ENCODE data around the gene UBE2J2.

Gene UBE2J2

DNA sequence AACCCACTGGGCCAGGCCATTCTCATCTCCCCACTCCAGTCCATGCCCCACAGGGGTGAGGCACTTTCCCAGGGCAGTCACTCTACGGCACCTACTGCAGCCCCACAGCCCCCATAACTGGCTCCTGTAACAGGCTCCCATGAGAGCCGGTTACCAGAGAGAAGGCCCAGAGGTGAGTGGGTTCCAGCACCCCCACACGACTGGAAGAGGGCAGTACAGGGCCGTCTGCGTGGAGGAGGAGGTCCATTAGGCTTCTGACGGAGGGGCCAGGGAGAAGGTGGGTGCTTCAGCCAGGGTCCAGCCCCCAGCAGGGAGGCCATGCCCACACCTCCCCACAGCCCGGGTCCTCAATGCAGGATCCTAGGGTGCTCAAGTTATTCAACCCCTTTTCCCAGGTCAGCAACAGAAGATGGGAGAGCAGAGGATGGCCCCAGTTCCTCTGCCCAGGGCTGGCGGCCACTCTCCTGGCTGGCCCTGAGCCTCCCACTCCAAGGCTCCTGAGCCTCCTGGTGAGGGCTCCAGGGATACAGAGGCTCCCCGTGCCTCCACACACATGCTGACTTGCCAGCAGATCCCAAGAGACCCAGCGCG, 32.5 kb upstream of the UBE2J2 start:
- TF ChIP-seq CTCF (conservative IDR thresholded peaks at IDR 0.05; ENCODE audit: control insufficient read depth, insufficient read depth, low read depth, low read length), result peak; percentile 12
- DNase-seq (ENCODE audit: low read depth), result no peak
- H3K4me3 ChIP-seq (ENCODE audit: control insufficient read depth, low read depth, low read length), result peak overlapping the region; percentile 62

- peak overlapping the region; percentile 62 for H3K4me3 ChIP-seq (ENCODE audit: control insufficient read depth, low read depth, low read length)
- peak; percentile 79 for DNase-seq (ENCODE audit: low read depth)
- peak; percentile 2 for TF ChIP-seq CTCF (conservative IDR thresholded peaks at IDR 0.05; ENCODE audit: control insufficient read depth, insufficient read depth, low read depth, low read length)
Observed at GRCh38 chr1:1305300-1306069, 31.8 kb upstream of the UBE2J2 start.

DNA sequence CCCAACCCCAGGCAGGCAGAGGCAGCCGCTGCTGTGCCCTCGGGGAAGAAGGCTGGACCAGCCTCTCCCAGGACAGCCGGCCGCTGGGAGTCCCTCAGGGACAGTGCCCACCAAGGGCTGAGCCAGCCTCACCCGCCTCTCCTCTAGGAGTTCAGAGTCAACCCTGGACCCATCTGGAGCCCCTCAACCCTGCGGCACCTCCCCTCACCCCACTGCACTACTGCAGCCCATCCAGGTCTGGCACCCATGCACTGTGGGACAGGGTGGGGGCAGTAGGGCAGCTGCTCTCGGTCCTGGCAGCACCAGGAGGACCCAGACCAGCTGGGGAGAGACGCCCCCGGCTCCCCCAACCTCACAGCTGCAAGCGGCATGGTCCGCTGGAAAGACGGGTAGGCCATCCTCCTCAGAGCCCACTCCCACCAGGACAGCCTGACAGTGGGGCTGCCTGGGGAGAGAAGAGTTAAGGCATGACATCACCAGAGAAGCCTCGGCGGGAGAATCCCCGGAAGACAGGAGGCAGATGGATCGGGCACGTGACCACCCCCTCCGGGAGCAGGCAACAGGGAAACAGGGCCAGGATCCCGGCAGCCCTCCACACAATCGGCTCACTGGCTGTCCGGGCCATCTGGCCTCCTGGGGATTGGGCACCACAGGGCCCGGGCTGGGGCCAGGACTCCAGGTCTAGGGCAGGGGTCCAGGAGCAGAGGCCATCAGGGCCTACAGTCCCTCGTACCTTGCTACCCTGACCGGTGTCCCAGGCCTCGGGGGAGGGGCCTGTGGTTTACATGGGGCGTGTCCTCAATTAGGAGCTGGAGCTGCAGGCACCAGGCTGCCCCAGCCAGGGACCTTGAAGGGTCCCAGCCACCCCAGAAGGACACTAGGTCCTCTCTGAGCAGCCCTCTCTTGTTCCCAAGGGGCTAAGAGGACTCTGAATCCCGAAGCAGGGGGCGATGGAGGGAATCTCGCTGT, 31.0 kb upstream of the UBE2J2 start:
- peak; percentile 77 for DNase-seq (ENCODE audit: low read depth)
- H3K4me3 ChIP-seq (ENCODE audit: control insufficient read depth, low read depth, low read length), result peak overlapping the region; percentile 62
- no peak for TF ChIP-seq CTCF (conservative IDR thresholded peaks at IDR 0.05; ENCODE audit: control insufficient read depth, insufficient read depth, low read depth, low read length)

DNA sequence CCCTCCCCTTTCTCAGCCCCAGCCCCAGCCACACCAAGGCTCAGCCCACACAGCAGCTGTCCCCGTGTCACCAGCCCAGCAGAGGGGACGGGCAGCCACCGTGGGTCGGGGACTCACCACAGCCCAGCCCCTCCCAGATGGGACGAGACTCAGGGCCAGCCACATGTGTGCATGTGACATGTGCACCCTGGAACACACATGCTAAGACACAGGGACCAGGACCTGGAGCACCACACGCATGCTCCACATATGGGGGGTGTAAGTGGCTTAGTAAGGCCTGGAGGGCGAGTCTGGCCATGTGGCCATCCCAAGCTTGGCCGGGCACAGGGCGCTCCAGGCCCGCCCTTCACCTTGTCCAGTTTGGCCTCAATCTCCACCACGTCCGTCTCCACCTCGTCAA, 30.1 kb upstream of the UBE2J2 start:
- no peak overlapping the region for H3K4me3 ChIP-seq (ENCODE audit: control insufficient read depth, low read depth, low read length)
- DNase-seq (ENCODE audit: low read depth), result no peak
- no peak for TF ChIP-seq CTCF (conservative IDR thresholded peaks at IDR 0.05; ENCODE audit: control insufficient read depth, insufficient read depth, low read depth, low read length)

DNA sequence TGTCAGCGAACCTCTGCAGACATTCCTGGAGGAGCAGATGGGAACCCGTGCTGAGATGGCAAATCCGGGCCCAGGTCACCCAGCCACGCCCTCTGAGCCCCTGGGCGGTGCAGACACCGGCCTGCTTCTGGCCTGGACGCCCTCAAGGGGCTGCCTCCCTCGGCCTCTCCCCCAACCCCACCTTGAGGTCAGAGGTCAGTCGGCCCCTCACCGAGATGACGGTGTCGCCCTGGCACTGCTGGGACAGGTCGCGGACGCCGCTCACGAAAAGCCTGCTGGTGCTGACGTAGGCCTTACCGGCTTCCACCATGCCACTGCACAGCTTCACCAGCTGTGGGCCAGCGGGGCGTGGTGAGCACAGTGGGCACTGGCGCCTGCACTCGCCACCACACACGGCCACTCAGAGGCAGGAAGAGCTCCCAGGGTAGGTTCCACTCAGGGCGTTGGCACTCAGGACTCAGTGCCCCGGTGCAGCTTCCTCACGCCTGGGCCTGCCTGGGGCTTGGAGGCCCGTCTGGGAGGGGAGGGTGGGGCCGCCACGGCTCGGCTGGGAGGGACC, 29.4 kb upstream of the UBE2J2 start:
- TF ChIP-seq CTCF (conservative IDR thresholded peaks at IDR 0.05; ENCODE audit: control insufficient read depth, insufficient read depth, low read depth, low read length), result no peak
- DNase-seq (ENCODE audit: low read depth), result no peak
- H3K4me3 ChIP-seq (ENCODE audit: control insufficient read depth, low read depth, low read length), result no peak overlapping the region

- TF ChIP-seq CTCF (conservative IDR thresholded peaks at IDR 0.05; ENCODE audit: control insufficient read depth, insufficient read depth, low read depth, low read length), result peak; percentile 37
- no peak overlapping the region for H3K4me3 ChIP-seq (ENCODE audit: control insufficient read depth, low read depth, low read length)
- DNase-seq (ENCODE audit: low read depth), result no peak
Observed at GRCh38 chr1:1302006-1302430, 28.4 kb upstream of the UBE2J2 start.

Measured in fibroblast of mammary gland (primary cell).